ENCODE data around the gene LETM1.

GRCh38 chr4:1783015-1783414 lies 72.9 kb downstream of the LETM1 start:
- TF ChIP-seq GLIS3 (CRISPR knock-in tag; IDR thresholded peaks at IDR 0.05) (no peak), TSHZ2 (CRISPR knock-in tag; IDR thresholded peaks at IDR 0.05) (no peak), TOX (CRISPR knock-in tag; IDR thresholded peaks at IDR 0.05; ENCODE audit: borderline replicate concordance) (no peak), CSRNP3 (CRISPR knock-in tag; IDR thresholded peaks at IDR 0.05) (no peak), ZFP3 (CRISPR knock-in tag; IDR thresholded peaks at IDR 0.05) (no peak), ZNF70 (CRISPR knock-in tag; IDR thresholded peaks at IDR 0.05) (no peak)

All from SK-N-SH treated with all-trans-retinoic acid at 6 μM for 48 hours (cell line).